ENCODE measurements around the gene OTULINL.

Gene OTULINL

GRCh38 chr5:14584848-14585247 is 3.3 kb downstream of the OTULINL start:
- Mint-ChIP-seq H3K9me3 (no peaks in the 10 kb centered on the region), H3K4me1 (peaks cover 61% of the 10 kb centered on the region), H3K4me3 (peak overlapping the region; percentile 19), H3K27ac (no peak overlapping the region), H3K36me3 (no peaks in the 10 kb centered on the region), H3K27me3 (no peaks in the 10 kb centered on the region)

GRCh38 chr5:14587150-14587549 is 5.6 kb downstream of the OTULINL start:
- Mint-ChIP-seq H3K27me3 (no peaks in the 10 kb centered on the region), H3K27ac (no peak overlapping the region), H3K9me3 (no peaks in the 10 kb centered on the region), H3K4me3 (no peak overlapping the region), H3K4me1 (peaks cover 82% of the 10 kb centered on the region), H3K36me3 (no peaks in the 10 kb centered on the region)

GRCh38 chr5:14588145-14588544 is 6.6 kb downstream of the OTULINL start:
- Mint-ChIP-seq H3K27me3 (no peaks in the 10 kb centered on the region), H3K4me1 (peaks cover 86% of the 10 kb centered on the region), H3K27ac (no peak overlapping the region), H3K9me3 (no peaks in the 10 kb centered on the region), H3K4me3 (no peak overlapping the region), H3K36me3 (no peaks in the 10 kb centered on the region)

- H3K27me3 Mint-ChIP-seq = no peaks in the 10 kb centered on the region
- no peak overlapping the region for H3K4me3 Mint-ChIP-seq
- no peaks in the 10 kb centered on the region for H3K36me3 Mint-ChIP-seq
- H3K9me3 Mint-ChIP-seq = no peaks in the 10 kb centered on the region
- H3K27ac Mint-ChIP-seq = no peak overlapping the region
- peaks cover 86% of the 10 kb centered on the region for H3K4me1 Mint-ChIP-seq
Measured at GRCh38 chr5:14588758-14589543, 7.4 kb downstream of the OTULINL start.

GRCh38 chr5:14590949-14591348 is 9.4 kb downstream of the OTULINL start:
- Mint-ChIP-seq H3K36me3 (no peaks in the 10 kb centered on the region), H3K27me3 (no peaks in the 10 kb centered on the region), H3K27ac (peak overlapping the region; percentile 11), H3K4me3 (no peak overlapping the region), H3K9me3 (no peaks in the 10 kb centered on the region), H3K4me1 (peaks cover 87% of the 10 kb centered on the region)

- Mint-ChIP-seq H3K27ac (peak overlapping the region; percentile 10), H3K9me3 (no peaks in the 10 kb centered on the region), H3K4me3 (no peak overlapping the region), H3K36me3 (no peaks in the 10 kb centered on the region), H3K4me1 (peaks cover 89% of the 10 kb centered on the region), H3K27me3 (no peaks in the 10 kb centered on the region)
Measured at GRCh38 chr5:14591548-14591947, 10.0 kb downstream of the OTULINL start.

- Mint-ChIP-seq H3K27me3 (no peaks in the 10 kb centered on the region), H3K27ac (peak overlapping the region; percentile 99), H3K4me1 (peaks cover 94% of the 10 kb centered on the region), H3K36me3 (peaks cover 1% of the 10 kb centered on the region), H3K4me3 (peak overlapping the region; percentile 66), H3K9me3 (no peaks in the 10 kb centered on the region)
Measured at GRCh38 chr5:14593326-14594021, 11.9 kb downstream of the OTULINL start.

- H3K36me3 Mint-ChIP-seq = peaks cover 1% of the 10 kb centered on the region
- H3K9me3 Mint-ChIP-seq = no peaks in the 10 kb centered on the region
- H3K27me3 Mint-ChIP-seq = no peaks in the 10 kb centered on the region
- H3K4me1 Mint-ChIP-seq = peaks cover 86% of the 10 kb centered on the region
- peak overlapping the region; percentile 99 for H3K27ac Mint-ChIP-seq
- peak overlapping the region; percentile 83 for H3K4me3 Mint-ChIP-seq
Measured at GRCh38 chr5:14594378-14595074, 12.9 kb downstream of the OTULINL start.

- Mint-ChIP-seq H3K27ac (peak overlapping the region; percentile 99), H3K4me3 (peak overlapping the region; percentile 83)
Measured at GRCh38 chr5:14595189-14595588, 13.6 kb downstream of the OTULINL start.

GRCh38 chr5:14595891-14596290 is 14.3 kb downstream of the OTULINL start:
- peaks cover 83% of the 10 kb centered on the region for H3K4me1 Mint-ChIP-seq
- H3K27me3 Mint-ChIP-seq = no peaks in the 10 kb centered on the region
- peak overlapping the region; percentile 41 for H3K4me3 Mint-ChIP-seq
- H3K36me3 Mint-ChIP-seq = peaks cover 4% of the 10 kb centered on the region
- H3K27ac Mint-ChIP-seq = peak overlapping the region; percentile 79
- H3K9me3 Mint-ChIP-seq = no peaks in the 10 kb centered on the region

More at GRCh38 chr5:14595189-14595588, 13.6 kb downstream of the OTULINL start:
- peaks cover 88% of the 10 kb centered on the region for H3K4me1 Mint-ChIP-seq
- H3K36me3 Mint-ChIP-seq = peaks cover 1% of the 10 kb centered on the region
- H3K27me3 Mint-ChIP-seq = no peaks in the 10 kb centered on the region
- no peaks in the 10 kb centered on the region for H3K9me3 Mint-ChIP-seq

- Mint-ChIP-seq H3K9me3 (no peaks in the 10 kb centered on the region), H3K4me1 (peaks cover 74% of the 10 kb centered on the region), H3K4me3 (no peak overlapping the region), H3K27me3 (no peaks in the 10 kb centered on the region), H3K36me3 (peaks cover 8% of the 10 kb centered on the region), H3K27ac (peak overlapping the region; percentile 57)
Measured at GRCh38 chr5:14597080-14597479, 15.5 kb downstream of the OTULINL start.

- peaks cover 15% of the 10 kb centered on the region for H3K36me3 Mint-ChIP-seq
- no peaks in the 10 kb centered on the region for H3K9me3 Mint-ChIP-seq
- H3K27me3 Mint-ChIP-seq = no peaks in the 10 kb centered on the region
- no peak overlapping the region for H3K4me3 Mint-ChIP-seq
- H3K4me1 Mint-ChIP-seq = peaks cover 63% of the 10 kb centered on the region
- H3K27ac Mint-ChIP-seq = no peak overlapping the region
Measured at GRCh38 chr5:14598225-14598624, 16.6 kb downstream of the OTULINL start.

- no peak overlapping the region for H3K4me3 Mint-ChIP-seq
- H3K36me3 Mint-ChIP-seq = peaks cover 19% of the 10 kb centered on the region
- no peak overlapping the region for H3K27ac Mint-ChIP-seq
Measured at GRCh38 chr5:14599476-14600127, 18.0 kb downstream of the OTULINL start.

GRCh38 chr5:14600846-14601245 is 19.3 kb downstream of the OTULINL start:
- Mint-ChIP-seq H3K36me3 (peaks cover 23% of the 10 kb centered on the region), H3K27me3 (no peaks in the 10 kb centered on the region), H3K9me3 (no peaks in the 10 kb centered on the region), H3K27ac (no peak overlapping the region), H3K4me1 (peaks cover 36% of the 10 kb centered on the region), H3K4me3 (no peak overlapping the region)

More at GRCh38 chr5:14599476-14600127, 18.0 kb downstream of the OTULINL start:
- Mint-ChIP-seq H3K9me3 (no peaks in the 10 kb centered on the region), H3K27me3 (no peaks in the 10 kb centered on the region), H3K4me1 (peaks cover 49% of the 10 kb centered on the region)

GRCh38 chr5:14603141-14603540 is 21.5 kb downstream of the OTULINL start:
- Mint-ChIP-seq H3K36me3 (peaks cover 23% of the 10 kb centered on the region), H3K27ac (no peak overlapping the region)

More at GRCh38 chr5:14603141-14603540, 21.5 kb downstream of the OTULINL start:
- H3K4me1 Mint-ChIP-seq = peaks cover 13% of the 10 kb centered on the region
- H3K9me3 Mint-ChIP-seq = no peaks in the 10 kb centered on the region
- no peak overlapping the region for H3K4me3 Mint-ChIP-seq
- H3K27me3 Mint-ChIP-seq = no peaks in the 10 kb centered on the region

All from activated naive CD4-positive, alpha-beta T cell treated with anti-CD3 and anti-CD28 coated beads, Interleukin-2, amount 50 U/mL, for 24 hours (primary cell).